ENCODE results near the gene KIF12. TPM values are rescaled to one million over a fixed set of nuclear protein-coding genes. Genes with fewer than 3 reads are reported as not detected.

The KIF12 gene
- total and polyA plus RNA-seq, 2 of the 13 experiments (the other 11 are each of a cell fraction or from before 2014, with no cell fraction given), result 1.8 to 12.5 TPM

- TF ChIP-seq ZSCAN21 (CRISPR knock-in tag; IDR thresholded peaks at IDR 0.05; ENCODE audit: borderline replicate concordance) (no peak), ZNF225 (CRISPR knock-in tag; IDR thresholded peaks at IDR 0.05) (no peak), SYNCRIP (IDR thresholded peaks at IDR 0.05; ENCODE audit: insufficient read depth, low read depth, low read length) (no peak), ZC3H4 (CRISPR knock-in tag; IDR thresholded peaks at IDR 0.05; ENCODE audit: borderline replicate concordance) (0 out of 2 replicates have a peak, but pooled peaks have one; percentile 66), ZNF275 (CRISPR knock-in tag; IDR thresholded peaks at IDR 0.05; ENCODE audit: borderline replicate concordance) (0 out of 2 replicates have a peak, but pooled peaks have one; percentile 1), TGIF2 (CRISPR knock-in tag; IDR thresholded peaks at IDR 0.05) (peak; percentile 74; the same call in 1 of the 2 replicates), EHMT2 (IDR thresholded peaks at IDR 0.05; ENCODE audit: borderline replicate concordance, low read depth, low read length) (peak; percentile 22), ZNF24 (IDR thresholded peaks at IDR 0.05) (no peak), ZNF850 (CRISPR knock-in tag; conservative IDR thresholded peaks at IDR 0.05) (no peak), RARA (CRISPR knock-in tag; IDR thresholded peaks at IDR 0.05) (no peak), ZNF564 (CRISPR knock-in tag; IDR thresholded peaks at IDR 0.05) (0 out of 2 replicates have a peak, but pooled peaks have one; percentile 11), ELK4 (CRISPR knock-in tag; IDR thresholded peaks at IDR 0.05; ENCODE audit: borderline replicate concordance) (no peak), HNRNPH1 (optimal IDR thresholded peaks at IDR 0.05; ENCODE audit: low read depth, low read length) (peak; percentile 3), ZNF3 (CRISPR knock-in tag; IDR thresholded peaks at IDR 0.05) (0 out of 2 replicates have a peak, but pooled peaks have one; percentile 3)
Measured at GRCh38 chr9:114080195-114080772, 18.8 kb downstream of the KIF12 start (continued).
